ENCODE data around the gene FXYD1.
"Not testable (repeated sequence)": the region's sequence is repeated elsewhere in the genome, so short reads cannot be mapped to it uniquely, and the experiment has no call there.

FXYD1 gene

GRCh38 chr19:35138305-35138892 is at the start of gene FXYD1:
FXYD1 (plus strand) TSS chr19:35138824; CDS start chr19:35140080, 1,256 bp downstream.
- no peak for DNase-seq (ENCODE audit: low spot score)

- DNase-seq (ENCODE audit: low spot score) = no peak
Measured at GRCh38 chr19:35089554-35089953, 49.1 kb upstream of the FXYD1 start.

- no peak for DNase-seq (ENCODE audit: low spot score)
Measured at GRCh38 chr19:35090160-35090505, 48.5 kb upstream of the FXYD1 start.

GRCh38 chr19:35090506-35091214 is 48.0 kb upstream of the FXYD1 start:
- DNase-seq (ENCODE audit: low spot score) = peak; percentile 84

GRCh38 chr19:35093430-35093829 is 45.2 kb upstream of the FXYD1 start:
- DNase-seq (ENCODE audit: low spot score) = no peak

- no peak for DNase-seq (ENCODE audit: low spot score)
Measured at GRCh38 chr19:35093941-35094647, 44.5 kb upstream of the FXYD1 start.

GRCh38 chr19:35094656-35095055 is 44.0 kb upstream of the FXYD1 start:
- DNase-seq (ENCODE audit: low spot score) = no peak

- DNase-seq (ENCODE audit: low spot score) = peak; percentile 96
Measured at GRCh38 chr19:35095667-35096368, 42.8 kb upstream of the FXYD1 start.

GRCh38 chr19:35098413-35099049 is 40.1 kb upstream of the FXYD1 start:
- peak; percentile 52 for DNase-seq (ENCODE audit: low spot score)

GRCh38 chr19:35099155-35099896 is 39.3 kb upstream of the FXYD1 start:
- DNase-seq (ENCODE audit: low spot score) = no peak

GRCh38 chr19:35099897-35100275 is 38.7 kb upstream of the FXYD1 start:
- DNase-seq (ENCODE audit: low spot score) = peak; percentile 40

GRCh38 chr19:35100588-35101533 is 37.8 kb upstream of the FXYD1 start:
- DNase-seq (ENCODE audit: low spot score) = no peak

GRCh38 chr19:35101949-35102348 is 36.7 kb upstream of the FXYD1 start:
- DNase-seq (ENCODE audit: low spot score) = not testable (repeated sequence)

GRCh38 chr19:35103614-35104013 is 35.0 kb upstream of the FXYD1 start:
- DNase-seq (ENCODE audit: low spot score) = not testable (repeated sequence)

- DNase-seq (ENCODE audit: low spot score) = no peak
Measured at GRCh38 chr19:35104361-35104760, 34.3 kb upstream of the FXYD1 start.

GRCh38 chr19:35105047-35105410 is 33.6 kb upstream of the FXYD1 start:
- DNase-seq (ENCODE audit: low spot score) = no peak

GRCh38 chr19:35105411-35106290 is 33.0 kb upstream of the FXYD1 start:
- DNase-seq (ENCODE audit: low spot score) = no peak

GRCh38 chr19:35106291-35106583 is 32.4 kb upstream of the FXYD1 start:
- no peak for DNase-seq (ENCODE audit: low spot score)

GRCh38 chr19:35106898-35107541 is 31.6 kb upstream of the FXYD1 start:
- no peak for DNase-seq (ENCODE audit: low spot score)

Data from cerebellar cortex (tissue), 1 donor.